Liver (tissue), 9 donors: ENCODE data around the gene MLLT6. TPM values are rescaled to one million over a fixed set of nuclear protein-coding genes. Genes with fewer than 3 reads are reported as not detected.

Experiments
- DNase-seq: peaks from one replicate; pipeline ENCODE4 v3.0.0-alpha.2; 2017; ENCODE audit warnings: low spot score
- H3K27ac ChIP-seq, 2 donors: one replicate each; pipeline ENCODE4 v1.7.0; 2013; ENCODE audit warnings: inconsistent platforms in 2 of 2, low read length in 2 of 2, control low read depth in 1 of 2, low read depth in 1 of 2, mild to moderate bottlenecking in 1 of 2
- H3K27me3 ChIP-seq, 4 donors: one replicate each; pipeline versions ENCODE4 v1.6.1 to v1.7.0; 2013; ENCODE audit warnings: low read length in 3 of 4, inconsistent platforms in 1 of 4, mild to moderate bottlenecking in 1 of 4, moderate library complexity in 1 of 4; ENCODE audit not compliant: control insufficient read depth in 4 of 4, insufficient read depth in 4 of 4
- H3K36me3 ChIP-seq, 4 donors: one replicate each; pipeline versions ENCODE4 v1.6.1 to v1.7.0; 2013; ENCODE audit warnings: low read length in 3 of 4, mild to moderate bottlenecking in 3 of 4, low read depth in 1 of 4, moderate library complexity in 1 of 4; ENCODE audit not compliant: control insufficient read depth in 4 of 4, insufficient read depth in 3 of 4
- H3K4me1 ChIP-seq, 4 donors: one replicate each; pipeline versions ENCODE4 v1.6.1 to v1.7.0; 2013; ENCODE audit warnings: low read length in 3 of 4, mild to moderate bottlenecking in 3 of 4, moderate library complexity in 1 of 4; ENCODE audit not compliant: control insufficient read depth in 4 of 4, insufficient read depth in 4 of 4
- H3K4me3 ChIP-seq, 3 donors: one replicate each; pipeline versions ENCODE4 v1.6.1 to v1.7.0; 2013; ENCODE audit warnings: low read length in 3 of 3, control low read depth in 1 of 3, low read depth in 1 of 3, mild to moderate bottlenecking in 1 of 3
- H3K9ac ChIP-seq, 2 donors: one replicate each; pipeline ENCODE4 v1.7.0; 2013; ENCODE audit warnings: low read length in 2 of 2, mild to moderate bottlenecking in 2 of 2, moderate library complexity in 2 of 2, control low read depth in 1 of 2, low read depth in 1 of 2
- H3K9me3 ChIP-seq, 4 donors: one replicate each; pipeline versions ENCODE4 v1.6.1 to v1.7.0; 2013; ENCODE audit warnings: low read length in 3 of 4; ENCODE audit not compliant: control insufficient read depth in 4 of 4
- EGR1 ChIP-seq, 2 donors: IDR thresholded peaks; 2 replicates each; pipeline ENCODE4 v1.6.1; 2016 to 2018; ENCODE audit warnings: antibody characterized with exemption in 2 of 2, low read depth in 2 of 2
- FOXA1 ChIP-seq: IDR thresholded peaks from 2 replicates; pipeline ENCODE4 v1.6.1; 2016; ENCODE audit warnings: antibody characterized with exemption
- FOXA2 ChIP-seq: IDR thresholded peaks from 2 replicates; pipeline ENCODE4 v1.6.1; 2016; ENCODE audit warnings: antibody characterized with exemption
- GABPA ChIP-seq, 2 donors: IDR thresholded peaks in 1 of 2; conservative IDR thresholded peaks in 1 of 2; 2 replicates each; pipeline ENCODE4 v1.6.1; 2016; ENCODE audit warnings: antibody characterized with exemption in 2 of 2, mild to moderate bottlenecking in 1 of 2, moderate library complexity in 1 of 2
- HNF4A ChIP-seq, 2 donors: conservative IDR thresholded peaks; 2 replicates each; pipeline ENCODE4 v1.6.1; 2016; ENCODE audit warnings: antibody characterized with exemption in 2 of 2, mild to moderate bottlenecking in 2 of 2
- HNF4G ChIP-seq: IDR thresholded peaks from 2 replicates; pipeline ENCODE4 v1.6.1; 2016; ENCODE audit warnings: antibody characterized with exemption
- JUND ChIP-seq, 2 donors: IDR thresholded peaks; 2 replicates each; pipeline ENCODE4 v1.6.1; 2016; ENCODE audit warnings: antibody characterized with exemption in 2 of 2
- MAX ChIP-seq: IDR thresholded peaks from 2 replicates; pipeline ENCODE4 v1.6.1; 2016; ENCODE audit warnings: antibody characterized with exemption
- RAD21 ChIP-seq, 2 donors: IDR thresholded peaks; 2 replicates each; pipeline ENCODE4 v1.6.1; 2016; ENCODE audit warnings: antibody characterized with exemption in 2 of 2, mild to moderate bottlenecking in 2 of 2
- RXRA ChIP-seq, 2 donors: IDR thresholded peaks; 2 replicates each; pipeline ENCODE4 v1.6.1; 2017 to 2018; ENCODE audit warnings: antibody characterized with exemption in 2 of 2, mild to moderate bottlenecking in 1 of 2
- SP1 ChIP-seq: IDR thresholded peaks from 2 replicates; pipeline ENCODE4 v1.6.1; 2018; ENCODE audit warnings: antibody characterized with exemption, mild to moderate bottlenecking
- ZBTB33 ChIP-seq: IDR thresholded peaks from 2 replicates; pipeline ENCODE4 v1.6.1; 2016; ENCODE audit warnings: antibody characterized with exemption
- WGBS: extraction: QIAGEN DNeasy Blood & Tissue Kit; methylation state at CpG from one replicate; pipeline ENCODE4 v1.1.7; 2013; 5-methylcytosine and 5-hydroxymethylcytosine counted together
- polyA plus RNA-seq, 2 donors: library from polyadenylated mRNA; stranded (reverse) in 1 of 2; unstranded in 1 of 2; fragments of 200-250 nt in 1 of 2; fragments of >200 nt in 1 of 2; fragmentation: Nextera tagmentation in 1 of 2; extraction: Ambion mirVana in 1 of 2; gene quantifications; one replicate each; pipeline versions ENCODE4 v1.2.1 to v1.2.3, GENCODE V29; 2013 to 2015
- total RNA-seq, 2 donors: library from RNA; depleted of rRNA; stranded (reverse); fragments of >200 nt; gene quantifications; one replicate each; pipeline ENCODE4 v1.2.3, GENCODE V29; 2014
- TF ChIP-seq, protein P1 (sequence below): fragments of 150-350 bp; IDR thresholded peaks from 2 replicates; pipeline ENCODE4 v1.5.1; 2017; ENCODE audit warnings: improper control_type of control experiment, low read depth, low read length; ENCODE audit not compliant: missing input control
- donor health status: healthy.
- donor health status: healthy.
- donor health status: healthy.
- donor health status: healthy.
- donor health status: healthy.

MLLT6 gene
- total and polyA plus RNA-seq, 4 donors = 3.3 to 22.8 (median 8.1) TPM

DNA sequence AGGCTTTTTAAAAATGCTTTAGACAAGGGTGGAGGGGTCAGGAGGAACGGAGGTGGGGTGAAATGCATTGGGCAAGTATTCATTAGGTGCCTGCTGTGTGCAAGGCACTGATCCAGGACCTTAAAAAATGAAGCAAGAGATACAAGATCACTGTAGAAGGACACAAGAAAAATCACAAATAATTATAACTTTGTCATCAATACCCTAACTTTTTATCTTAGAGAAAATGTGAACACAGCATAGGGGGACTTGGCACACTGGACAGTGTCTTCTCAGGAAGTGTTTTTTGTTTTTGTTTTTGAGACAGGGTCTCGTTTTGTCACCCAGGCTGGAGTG, 37.3 kb upstream of the MLLT6 start:
- Histone ChIP-seq H3K4me1 (no peaks in the 10 kb centered on the region), H3K9me3 (no peaks in the 10 kb centered on the region), H3K27ac (no peak overlapping the region), H3K4me3 (no peak overlapping the region), H3K27me3 (peaks cover 0 to 5% (median 0%) of the 10 kb centered on the region in 4 donors), H3K36me3 (no peaks in the 10 kb centered on the region), H3K9ac (no peak overlapping the region)
- TF ChIP-seq GABPA (IDR thresholded peaks at IDR 0.05 in 1 of 2, conservative IDR thresholded peaks at IDR 0.05 in 1 of 2) (no peak), RAD21 (IDR thresholded peaks at IDR 0.05) (peak in 1 of 2 donors; percentile 8)
- no peak for DNase-seq
- WGBS = 37% methylated on average over 2 of the region's 2 CpGs

DNA sequence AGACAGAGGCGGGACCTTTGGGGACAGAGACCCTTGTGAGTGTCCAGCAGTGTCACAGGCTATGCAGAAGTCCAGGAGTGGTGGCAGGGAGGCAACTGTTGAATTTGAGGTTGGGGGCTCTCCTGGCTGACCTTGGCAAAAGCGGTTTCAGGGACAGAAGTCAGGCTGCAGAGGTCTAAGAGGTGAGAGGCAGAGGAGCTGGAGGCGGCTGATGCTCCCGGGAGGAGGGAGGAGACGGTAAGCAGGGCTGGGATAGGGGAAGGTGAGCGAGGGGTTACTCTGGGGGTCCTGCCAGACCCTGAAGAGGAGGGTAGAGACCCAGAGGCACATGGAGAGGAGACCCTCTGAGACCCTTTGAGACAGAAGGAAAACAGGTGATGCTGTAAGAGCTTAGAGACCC, 35.6 kb upstream of the MLLT6 start:
- peaks cover 0 to 5% (median 0%) of the 10 kb centered on the region in 4 donors for H3K27me3 ChIP-seq
- no peak for DNase-seq

More for the DNA sequence above, 35.6 kb upstream of the MLLT6 start:
- H3K9me3 ChIP-seq = no peaks in the 10 kb centered on the region
- no peaks in the 10 kb centered on the region for H3K36me3 ChIP-seq
- no peak overlapping the region for H3K4me3 ChIP-seq
- TF ChIP-seq SP1 = no peak
- no peak for TF ChIP-seq HNF4A (conservative IDR thresholded peaks at IDR 0.05)
- TF ChIP-seq MAX = no peak
- no peak for TF ChIP-seq HNF4G
- TF ChIP-seq, protein P1, sequence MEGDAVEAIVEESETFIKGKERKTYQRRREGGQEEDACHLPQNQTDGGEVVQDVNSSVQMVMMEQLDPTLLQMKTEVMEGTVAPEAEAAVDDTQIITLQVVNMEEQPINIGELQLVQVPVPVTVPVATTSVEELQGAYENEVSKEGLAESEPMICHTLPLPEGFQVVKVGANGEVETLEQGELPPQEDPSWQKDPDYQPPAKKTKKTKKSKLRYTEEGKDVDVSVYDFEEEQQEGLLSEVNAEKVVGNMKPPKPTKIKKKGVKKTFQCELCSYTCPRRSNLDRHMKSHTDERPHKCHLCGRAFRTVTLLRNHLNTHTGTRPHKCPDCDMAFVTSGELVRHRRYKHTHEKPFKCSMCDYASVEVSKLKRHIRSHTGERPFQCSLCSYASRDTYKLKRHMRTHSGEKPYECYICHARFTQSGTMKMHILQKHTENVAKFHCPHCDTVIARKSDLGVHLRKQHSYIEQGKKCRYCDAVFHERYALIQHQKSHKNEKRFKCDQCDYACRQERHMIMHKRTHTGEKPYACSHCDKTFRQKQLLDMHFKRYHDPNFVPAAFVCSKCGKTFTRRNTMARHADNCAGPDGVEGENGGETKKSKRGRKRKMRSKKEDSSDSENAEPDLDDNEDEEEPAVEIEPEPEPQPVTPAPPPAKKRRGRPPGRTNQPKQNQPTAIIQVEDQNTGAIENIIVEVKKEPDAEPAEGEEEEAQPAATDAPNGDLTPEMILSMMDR = no peak
- no peak for TF ChIP-seq FOXA2
- no peak for TF ChIP-seq GABPA (IDR thresholded peaks at IDR 0.05 in 1 of 2, conservative IDR thresholded peaks at IDR 0.05 in 1 of 2)
- no peak for TF ChIP-seq RXRA (IDR thresholded peaks at IDR 0.05)
- no peak for TF ChIP-seq JUND (IDR thresholded peaks at IDR 0.05)
- TF ChIP-seq FOXA1 = no peak
- no peak for TF ChIP-seq RAD21 (IDR thresholded peaks at IDR 0.05)
- no peak for TF ChIP-seq ZBTB33
- no peak for TF ChIP-seq EGR1 (IDR thresholded peaks at IDR 0.05; ENCODE audit: low read depth in 2 of 2)
- no peak overlapping the region for H3K9ac ChIP-seq
- no peak overlapping the region for H3K27ac ChIP-seq
- WGBS = 25% methylated on average over 6 of the region's 6 CpGs
- H3K4me1 ChIP-seq = peaks cover 4 to 9% (median 8%) of the 10 kb centered on the region in 4 donors
